ENCODE results near the gene NAP1L4. TPM values are rescaled to one million over a fixed set of nuclear protein-coding genes. Genes with fewer than 3 reads are reported as not detected.

NAP1L4 gene
- total and polyA plus RNA-seq, 2 of the 8 experiments (the other 6 are each of a cell fraction or from before 2014, with no cell fraction given), result 75.8 to 194 TPM

- Histone ChIP-seq H2BK20ac (ENCODE audit: low read length) (no peak overlapping the region), H2AK5ac (ENCODE audit: low read depth, low read length) (no peak overlapping the region), H3K4me3 (ENCODE audit: extremely low read depth in 1 of 4, insufficient read depth in 2 of 4, low read depth in 3 of 4, low read length in 4 of 4) (no peak overlapping the region), H3K23ac (ENCODE audit: insufficient read length) (no peak overlapping the region), H4K8ac (ENCODE audit: extremely low read depth, insufficient read depth, low read length) (no peak overlapping the region), H3K36me3 (ENCODE audit: control insufficient read depth in 2 of 4, insufficient read depth in 4 of 4, low read length in 3 of 4) (peaks cover 2 to 29% (median 15%) of the 10 kb centered on the region in 4 experiments), H3K18ac (ENCODE audit: extremely low read depth, low read length) (no peak overlapping the region), H3K27ac (ENCODE audit: low read depth, low read length) (no peak overlapping the region), H3K79me1 (ENCODE audit: low read depth, low read length) (peaks cover 5% of the 10 kb centered on the region; the same call in 1 of the 2 replicates), H3K79me2 (ENCODE audit: control insufficient read depth in 1 of 2, insufficient read depth in 2 of 2, low read length in 2 of 2) (peaks cover 50 to 98% of the 10 kb centered on the region in 2 experiments), H2BK120ac (replicated peaks; ENCODE audit: low read depth, low read length) (no peak overlapping the region), H2AFZ (ENCODE audit: low read length) (no peak overlapping the region), H3K4me2 (ENCODE audit: insufficient read depth in 1 of 2, low read depth in 2 of 2, low read length in 2 of 2) (no peak overlapping the region), H2BK12ac (ENCODE audit: low read depth, low read length) (no peak overlapping the region), H3K9me3 (ENCODE audit: insufficient read depth in 2 of 2, low read depth in 1 of 2, low read length in 1 of 2) (no peaks in the 10 kb centered on the region), H3K23me2 (ENCODE audit: low read depth, low read length) (no peaks in the 10 kb centered on the region), H3K4ac (replicated peaks; ENCODE audit: insufficient read length, low read depth, low read length) (no peak overlapping the region), H4K20me1 (replicated peaks in 1 of 2; ENCODE audit: control insufficient read depth in 1 of 2, insufficient read depth in 2 of 2, low read length in 2 of 2) (peaks cover 17 to 28% of the 10 kb centered on the region in 2 experiments), H4K91ac (replicated peaks; ENCODE audit: insufficient read length, low read length) (no peak overlapping the region), H3K4me1 (replicated peaks in 1 of 4; ENCODE audit: control insufficient read depth in 3 of 4, insufficient read depth in 4 of 4, low read length in 3 of 4) (no peaks in the 10 kb centered on the region), H3K9ac (replicated peaks in 1 of 4; ENCODE audit: extremely low read depth in 1 of 4, low read depth in 3 of 4, low read length in 3 of 4) (no peak overlapping the region), H3K56ac (replicated peaks; ENCODE audit: insufficient read length, low read depth, low read length) (no peak overlapping the region), H3K14ac (ENCODE audit: insufficient read length) (no peak overlapping the region), H3K27me3 (replicated peaks in 1 of 4; ENCODE audit: control insufficient read depth in 3 of 4, extremely low read depth in 1 of 4, insufficient read depth in 3 of 4, low read length in 3 of 4) (no peaks in the 10 kb centered on the region), H2BK5ac (ENCODE audit: low read depth, low read length) (no peak overlapping the region), H4K5ac (ENCODE audit: insufficient read length, low read depth, low read length) (no peak overlapping the region), H2BK15ac (ENCODE audit: low read length) (no peak overlapping the region)
- TF ChIP-seq TBP (IDR thresholded peaks at IDR 0.05; ENCODE audit: low read depth, low read length) (no peak), FOSL1 (IDR thresholded peaks at IDR 0.05; ENCODE audit: insufficient read depth, low read depth, low read length) (no peak)
- FAIRE-seq (no peak), DNase-seq (ENCODE audit: low read depth in 1 of 2, low spot score in 2 of 2) (no peak)
- WGBS, 2 experiments (ENCODE audit: extremely low coverage in 1 of 2, insufficient coverage in 1 of 2, insufficient read length in 1 of 2, insufficient replicate concordance in 2 of 2, low coverage in 1 of 2, low lambda C conversion rate in 2 of 2, missing lambda C conversion rate in 1 of 2), result 94% methylated on average over 2 of the region's 2 CpGs; no CpG with 5 or more reads in 1 of the 2 experiments
- CTCF ChIA-PET (ENCODE audit: partially characterized antibody), result interaction anchor here (0.7 kb wide), 2 partner anchors 8 to 28 kb away, joined by 3 to 5 read pairs; no protein-coding TSS in a partner anchor
- POLR2A ChIA-PET (ENCODE audit: partially characterized antibody), result interaction anchor here (0.7 to 4.2 kb wide), 4 partner anchors 11 to 37 kb away, joined by 3 to 28 read pairs (median 4); partner anchors contain the start of gene NAP1L4
Observed at GRCh38 chr11:2982214-2982613, 9.9 kb downstream of the NAP1L4 start.

All from H1 (cell line).